ENCODE measurements around the gene SDF2.

The SDF2 gene

GRCh38 chr17:28682655-28683054 lies 20.9 kb upstream of the SDF2 start:
- no peak for DNase-seq (ENCODE audit: insufficient read length, low spot score)
- TF ChIP-seq CTCF (IDR thresholded peaks at IDR 0.05; ENCODE audit: insufficient read depth, missing control alignments) = no peak
- FAIRE-seq = no peak

GRCh38 chr17:28675980-28676379 lies 14.3 kb upstream of the SDF2 start:
- FAIRE-seq (no peak), DNase-seq (ENCODE audit: insufficient read length, low spot score) (no peak)
- peak; percentile 41 for TF ChIP-seq CTCF (IDR thresholded peaks at IDR 0.05; ENCODE audit: insufficient read depth, missing control alignments)

- FAIRE-seq (no peak), DNase-seq (ENCODE audit: insufficient read length, low spot score) (no peak)
- TF ChIP-seq CTCF (IDR thresholded peaks at IDR 0.05; ENCODE audit: insufficient read depth, missing control alignments) = no peak
These were observed 13.8 kb upstream of the SDF2 start for GRCh38 chr17:28675490-28675889.

GRCh38 chr17:28669918-28670317 lies 8.2 kb upstream of the SDF2 start:
- no peak for DNase-seq (ENCODE audit: insufficient read length, low spot score)
- FAIRE-seq = no peak
- TF ChIP-seq CTCF (IDR thresholded peaks at IDR 0.05; ENCODE audit: insufficient read depth, missing control alignments) = no peak

GRCh38 chr17:28667870-28668269 lies 6.2 kb upstream of the SDF2 start:
- FAIRE-seq = no peak
- DNase-seq (ENCODE audit: insufficient read length, low spot score) = no peak
- TF ChIP-seq CTCF (IDR thresholded peaks at IDR 0.05; ENCODE audit: insufficient read depth, missing control alignments) = no peak

- FAIRE-seq (no peak), DNase-seq (ENCODE audit: insufficient read length, low spot score) (no peak)
- TF ChIP-seq CTCF (IDR thresholded peaks at IDR 0.05; ENCODE audit: insufficient read depth, missing control alignments) = no peak
These were observed 4.3 kb upstream of the SDF2 start for GRCh38 chr17:28665994-28666393.

- no peak for FAIRE-seq
- no peak for DNase-seq (ENCODE audit: insufficient read length, low spot score)
- no peak for TF ChIP-seq CTCF (IDR thresholded peaks at IDR 0.05; ENCODE audit: insufficient read depth, missing control alignments)
These were observed 2.0 kb upstream of the SDF2 start for GRCh38 chr17:28663723-28664122.

All from D721Med (cell line).